CD14-positive monocyte (primary cell): Measurements from ENCODE around the gene MICAL2. TPM values are rescaled to one million over a fixed set of nuclear protein-coding genes. Genes with fewer than 3 reads are reported as not detected.
A peak's percentile ranks its signal among the peaks of the same experiment; 100 is the strongest.

Experiments used
- DNase-seq, 3 donors: peaks; one replicate each; pipeline ENCODE4 v3.0.0-alpha.2; 2011 to 2022
- H2AFZ ChIP-seq: 2 replicates; pipeline ENCODE4 v1.6.0; 2012; ENCODE audit warnings: mild to moderate bottlenecking, low read depth, low read length, inconsistent platforms; ENCODE audit not compliant: insufficient read depth, poor library complexity, severe bottlenecking
- H3K27ac ChIP-seq, 2 donors: 1 replicate in 1 of 2; 2 replicates in 1 of 2; pipeline ENCODE4 v1.5.1; 2012 to 2013; ENCODE audit warnings: low read length in 2 of 2, control low read depth in 1 of 2, inconsistent platforms in 1 of 2, low read depth in 1 of 2, mild to moderate bottlenecking in 1 of 2
- H3K27me3 ChIP-seq, 2 donors: one replicate each; pipeline versions ENCODE4 v1.6.0 to v1.6.1; 2011 to 2013; ENCODE audit warnings: low read length in 2 of 2; ENCODE audit not compliant: control insufficient read depth in 2 of 2, insufficient read depth in 2 of 2
- H3K36me3 ChIP-seq, 2 donors: replicated peaks in 1 of 2; 1 replicate in 1 of 2; 2 replicates in 1 of 2; pipeline versions ENCODE4 v1.5.1 to v1.6.1; 2012 to 2013; ENCODE audit warnings: low read length in 2 of 2, control low read depth in 1 of 2, inconsistent platforms in 1 of 2, mild to moderate bottlenecking in 1 of 2; ENCODE audit not compliant: insufficient read depth in 2 of 2, control insufficient read depth in 1 of 2
- H3K4me1 ChIP-seq, 2 donors: 1 replicate in 1 of 2; 2 replicates in 1 of 2; pipeline versions ENCODE4 v1.5.1 to v1.6.1; 2012 to 2013; ENCODE audit warnings: low read length in 2 of 2, control low read depth in 1 of 2, inconsistent platforms in 1 of 2, mild to moderate bottlenecking in 1 of 2, moderate library complexity in 1 of 2; ENCODE audit not compliant: insufficient read depth in 2 of 2, control insufficient read depth in 1 of 2
- H3K4me2 ChIP-seq: replicated peaks from 2 replicates; pipeline ENCODE3; 2012; ENCODE audit warnings: low read length, moderate library complexity, mild to moderate bottlenecking; ENCODE audit not compliant: poor library complexity, severe bottlenecking; ENCODE audit errors: extremely low read depth
- H3K4me3 ChIP-seq, 3 experiments: fragments of 200-600 bp in 1 of 3; sonication (generic) in 1 of 3; replicated peaks in 1 of 3; 1 replicate in 2 of 3; 2 replicates in 1 of 3; pipeline ENCODE4 v1.5.1; 2011 to 2013; ENCODE audit warnings: low read length in 3 of 3, mild to moderate bottlenecking in 3 of 3, control low read depth in 2 of 3, low read depth in 2 of 3, inconsistent platforms in 1 of 3, moderate library complexity in 1 of 3
- H3K79me2 ChIP-seq: 2 replicates; pipeline ENCODE4 v1.6.0; 2012; ENCODE audit warnings: mild to moderate bottlenecking, control low read depth, inconsistent platforms, low read length, moderate library complexity; ENCODE audit not compliant: insufficient read depth
- H3K9ac ChIP-seq: 2 replicates; pipeline ENCODE4 v1.6.0; 2017; ENCODE audit warnings: low read length, mild to moderate bottlenecking; ENCODE audit not compliant: insufficient read depth, poor library complexity, severe bottlenecking
- H3K9me3 ChIP-seq, 2 donors: replicated peaks in 1 of 2; 1 replicate in 1 of 2; 2 replicates in 1 of 2; pipeline versions ENCODE4 v1.5.1 to v1.6.1; 2012 to 2013; ENCODE audit warnings: low read length in 2 of 2, control low read depth in 1 of 2; ENCODE audit not compliant: control insufficient read depth in 1 of 2, insufficient read depth in 1 of 2
- H4K20me1 ChIP-seq: 2 replicates; pipeline ENCODE4 v1.6.0; 2012; ENCODE audit warnings: mild to moderate bottlenecking, low read length, control low read depth, moderate library complexity; ENCODE audit not compliant: insufficient read depth
- H3K27ac Mint-ChIP-seq, 7 donors: one replicate each; pipeline ENCODE4 v1.8.0; 2020; ENCODE audit warnings: mild to moderate bottlenecking in 7 of 7, mixed read lengths in 7 of 7, moderate library complexity in 6 of 7, inconsistent platforms in 2 of 7
- H3K27me3 Mint-ChIP-seq, 3 donors: one replicate each; pipeline ENCODE4 v1.8.0; 2021 to 2022; ENCODE audit warnings: low read depth in 3 of 3, mild to moderate bottlenecking in 3 of 3, mixed read lengths in 3 of 3, moderate library complexity in 3 of 3, inconsistent platforms in 1 of 3
- H3K36me3 Mint-ChIP-seq, 2 donors: one replicate each; pipeline ENCODE4 v1.8.0; 2020; ENCODE audit warnings: mixed read lengths in 2 of 2, inconsistent platforms in 1 of 2, mild to moderate bottlenecking in 1 of 2
- H3K4me1 Mint-ChIP-seq: one replicate; pipeline ENCODE4 v1.8.0; 2020; ENCODE audit warnings: mild to moderate bottlenecking, mixed read lengths
- H3K4me3 Mint-ChIP-seq, 2 donors: one replicate each; pipeline ENCODE4 v1.8.0; 2020; ENCODE audit warnings: mild to moderate bottlenecking in 2 of 2, mixed read lengths in 2 of 2, moderate library complexity in 1 of 2
- H3K9me3 Mint-ChIP-seq, 7 donors: one replicate each; pipeline ENCODE4 v1.8.0; 2020 to 2022; ENCODE audit warnings: mixed read lengths in 7 of 7, mild to moderate bottlenecking in 6 of 7, moderate library complexity in 6 of 7, inconsistent platforms in 2 of 7
- CTCF ChIP-seq: fragments of 200-600 bp; IDR thresholded peaks from one replicate; pipeline ENCODE4 v1.8.0; 2022; ENCODE audit warnings: antibody characterized with exemption, mild to moderate bottlenecking
- WGBS: methylation state at CpG from one replicate; pipeline ENCODE4 v1.1.5; 2013; ENCODE audit warnings: missing lambda C conversion rate; ENCODE audit not compliant: insufficient coverage; 5-methylcytosine and 5-hydroxymethylcytosine counted together
- intact Hi-C, 2 donors: fragments of 100-400 bp; cut with micrococcal nuclease; formaldehyde crosslinking; loops; one replicate each; pipeline versions ENCODE4 v1.15.0 to v1.15.1; 2023
- polyA plus RNA-seq, 3 donors: library from polyadenylated mRNA; depleted of rRNA in 1 of 3; unstranded in 2 of 3; stranded (reverse) in 1 of 3; fragments of 300-500 nt in 2 of 3; fragments of >200 nt in 1 of 3; fragmentation: Illumina TruSeq in 2 of 3; gene quantifications; 1 replicate in 2 of 3; 2 replicates in 1 of 3; pipeline ENCODE4 v1.2.3, GENCODE V29; 2012 to 2021

The MICAL2 gene
- polyA plus RNA-seq, 3 donors: 39.8 to 72.5 (median 44.0) TPM

- no peak for TF ChIP-seq CTCF
- peaks cover 47% of the 10 kb centered on the region for H3K4me1 Mint-ChIP-seq
- H3K4me3 ChIP-seq: no peak overlapping the region
- no peaks in the 10 kb centered on the region for H3K27me3 Mint-ChIP-seq
- no peak overlapping the region for H3K27ac ChIP-seq
- H3K36me3 ChIP-seq: peaks cover 79 to 100% of the 10 kb centered on the region in 2 donors
- peaks cover 93 to 100% of the 10 kb centered on the region in 2 donors for H3K36me3 Mint-ChIP-seq
- H3K9me3 ChIP-seq: no peaks in the 10 kb centered on the region
- H2AFZ ChIP-seq: no peak overlapping the region
- peaks cover 36% of the 10 kb centered on the region for H4K20me1 ChIP-seq
- WGBS: 75% methylated on average over 4 of the region's 6 CpGs
- no peaks in the 10 kb centered on the region for H3K79me2 ChIP-seq
- H3K4me1 ChIP-seq: peaks cover 36 to 40% of the 10 kb centered on the region in 2 donors
- intact Hi-C loops: loop anchor here in 1 of 2 donors (10.0 kb wide), 1 partner anchor 45 kb away; no protein-coding TSS in a partner anchor
- no peak overlapping the region for H3K4me3 Mint-ChIP-seq
- no peaks in the 10 kb centered on the region for H3K27me3 ChIP-seq
- no peak overlapping the region for H3K4me2 ChIP-seq
- DNase-seq: no peak
- H3K27ac Mint-ChIP-seq: peak overlapping the region in 2 of 7 donors; percentile 27 to 29
- peaks cover 0 to 7% (median 0%) of the 10 kb centered on the region in 7 donors for H3K9me3 Mint-ChIP-seq
- no peak overlapping the region for H3K9ac ChIP-seq
Measured at GRCh38 chr11:12219757-12220156, 109.4 kb downstream of the MICAL2 start.

- DNase-seq: no peak
- H3K4me1 Mint-ChIP-seq: peaks cover 47% of the 10 kb centered on the region
- Histone ChIP-seq H3K27ac (no peak overlapping the region), H2AFZ (no peak overlapping the region), H3K9ac (no peak overlapping the region), H3K27me3 (no peaks in the 10 kb centered on the region), H3K4me3 (no peak overlapping the region), H4K20me1 (peaks cover 35% of the 10 kb centered on the region), H3K36me3 (peaks cover 82 to 100% of the 10 kb centered on the region in 2 donors), H3K4me2 (no peak overlapping the region), H3K79me2 (no peaks in the 10 kb centered on the region), H3K4me1 (peaks cover 35 to 38% of the 10 kb centered on the region in 2 donors), H3K9me3 (no peaks in the 10 kb centered on the region)
- no peak for TF ChIP-seq CTCF
- H3K27ac Mint-ChIP-seq: no peak overlapping the region
- no peak overlapping the region for H3K4me3 Mint-ChIP-seq
- peaks cover 0 to 7% (median 0%) of the 10 kb centered on the region in 7 donors for H3K9me3 Mint-ChIP-seq
- intact Hi-C loops: loop anchor here in 1 of 2 donors (10.0 kb wide), 1 partner anchor 46 kb away; no protein-coding TSS in a partner anchor
- H3K36me3 Mint-ChIP-seq: peaks cover 92 to 100% of the 10 kb centered on the region in 2 donors
- WGBS: 98% methylated on average over 10 of the region's 11 CpGs
- H3K27me3 Mint-ChIP-seq: no peaks in the 10 kb centered on the region
Measured at GRCh38 chr11:12220305-12220704, 109.9 kb downstream of the MICAL2 start.
